GM18526 (cell line): ENCODE results near the gene MTCL3.

Experiments
- POLR2A ChIP-seq: IDR thresholded peaks from 3 replicates; pipeline ENCODE4 v1.6.1; 2011; ENCODE audit not compliant: insufficient read length; ENCODE audit errors: extremely low read depth

MTCL3 gene

DNA sequence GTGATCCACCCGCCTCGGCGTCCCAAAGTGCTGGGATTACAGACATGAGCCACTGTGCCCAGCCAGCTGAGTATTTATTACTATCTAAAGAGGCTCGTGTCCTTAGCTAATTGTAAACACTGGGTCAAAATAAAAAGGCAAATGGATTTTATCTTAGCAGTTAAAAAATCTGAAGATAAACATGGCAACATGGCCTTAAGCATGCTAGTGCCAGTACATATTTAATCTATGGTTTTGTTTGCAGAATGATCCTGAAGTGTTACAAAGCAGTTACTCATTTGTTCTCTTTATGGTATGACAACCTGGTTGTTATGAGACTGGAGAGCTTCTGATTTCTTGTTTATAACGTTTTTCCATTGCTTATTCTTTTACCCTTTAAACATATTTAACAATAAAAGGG, 56.1 kb downstream of the MTCL3 start:
- TF ChIP-seq POLR2A: no peak

DNA sequence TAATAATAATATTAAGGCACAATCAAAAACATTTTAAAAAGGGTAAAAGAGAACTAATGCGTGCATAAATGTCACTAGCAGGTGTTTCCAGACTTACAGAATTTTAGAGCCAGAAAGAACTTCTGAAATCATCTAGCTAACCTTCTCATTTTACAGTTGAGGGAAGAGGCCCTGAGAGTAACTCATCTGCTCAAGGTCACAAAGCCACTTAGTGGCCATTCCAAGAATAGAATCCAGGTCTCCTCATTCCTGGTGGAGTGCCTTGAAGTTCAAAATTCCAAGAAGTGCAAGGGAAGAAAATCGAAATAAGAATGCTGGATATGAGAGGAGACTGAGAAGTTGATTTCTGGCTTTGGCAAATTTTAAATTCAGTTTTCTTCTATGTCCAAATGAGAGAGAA, 56.8 kb downstream of the MTCL3 start:
- no peak for TF ChIP-seq POLR2A

DNA sequence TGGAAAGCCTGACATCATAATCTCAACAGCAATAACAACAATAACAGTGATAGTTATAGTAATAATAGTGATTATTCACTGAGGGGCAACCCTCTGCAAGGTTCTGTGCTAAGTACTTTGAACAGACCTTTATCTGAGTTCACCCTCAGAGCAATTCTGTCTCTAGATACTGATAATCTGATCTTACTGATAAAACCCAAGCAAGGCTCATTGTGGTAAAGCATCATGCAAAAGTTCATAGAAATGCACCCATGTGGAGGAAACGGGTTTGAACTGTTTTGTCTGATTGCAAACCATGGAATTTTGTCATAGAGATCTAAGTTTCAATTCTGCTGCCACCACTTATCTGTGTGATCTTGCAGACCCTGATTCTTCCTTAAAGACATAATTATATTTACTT, 58.7 kb downstream of the MTCL3 start:
- TF ChIP-seq POLR2A: no peak

DNA sequence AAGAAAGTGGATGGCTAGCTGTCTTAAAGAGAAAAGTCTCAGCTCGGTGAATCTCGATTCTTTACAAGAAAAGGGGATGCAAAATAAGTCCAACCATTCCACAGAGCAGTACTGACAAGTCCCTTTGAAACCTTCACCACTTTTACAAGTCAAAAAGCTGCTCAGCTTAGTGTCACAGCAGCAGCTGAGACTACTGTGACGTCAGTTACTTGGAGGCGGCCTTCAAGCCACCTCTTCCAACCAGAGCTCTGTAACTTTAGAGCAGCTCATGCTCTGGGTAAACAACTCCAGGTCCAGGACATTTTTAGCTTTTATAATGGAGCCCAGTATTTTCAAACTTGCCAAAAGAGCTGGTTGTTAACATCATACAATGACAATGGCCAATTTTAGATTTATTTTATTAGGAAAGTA, 59.9 kb downstream of the MTCL3 start, which contains the start of gene KIAA0408:
TSS of gene KIAA0408 (minus strand) at position 159 of the 411 bp plus-strand sequence. CDS start 5,408 bp downstream, outside the sequence.
- TF ChIP-seq POLR2A: no peak

DNA sequence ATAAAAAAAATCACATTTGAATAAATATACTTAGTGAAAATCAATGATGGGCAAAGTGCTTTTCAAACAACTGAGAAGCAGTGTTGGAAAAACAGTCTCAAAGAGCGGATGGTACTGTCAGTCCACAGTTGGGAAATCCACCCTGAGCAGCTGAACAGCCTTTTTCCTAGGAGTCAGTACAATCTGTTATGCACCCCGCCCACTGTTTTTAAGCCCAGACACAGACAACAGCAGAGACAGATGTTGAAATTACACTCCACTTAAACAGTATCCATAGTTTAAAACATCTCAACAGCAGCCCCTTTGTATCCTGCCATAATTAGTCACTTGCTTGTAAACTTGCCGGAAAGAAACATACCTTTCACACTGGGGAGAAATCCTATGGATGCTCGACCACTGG, 60.3 kb downstream of the MTCL3 start:
- no peak for TF ChIP-seq POLR2A

DNA sequence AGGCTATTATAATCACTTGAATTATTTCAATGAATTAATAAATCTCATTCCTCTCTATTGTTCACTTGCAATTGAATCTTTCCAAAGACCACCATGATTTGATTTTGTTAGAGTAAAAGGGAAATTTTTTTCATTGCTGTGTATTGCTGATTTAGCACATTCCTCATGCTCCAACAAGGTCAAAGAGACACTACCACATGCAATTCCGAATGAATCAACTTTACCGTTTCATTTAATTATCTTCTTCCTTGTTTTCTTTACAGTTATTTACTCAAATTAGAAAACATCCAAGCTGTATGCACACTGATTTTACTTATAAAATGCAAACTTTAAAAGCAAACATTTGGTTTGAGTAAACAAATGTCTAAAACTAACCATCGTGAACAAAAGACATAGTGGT, 60.9 kb downstream of the MTCL3 start:
- TF ChIP-seq POLR2A: no peak

DNA sequence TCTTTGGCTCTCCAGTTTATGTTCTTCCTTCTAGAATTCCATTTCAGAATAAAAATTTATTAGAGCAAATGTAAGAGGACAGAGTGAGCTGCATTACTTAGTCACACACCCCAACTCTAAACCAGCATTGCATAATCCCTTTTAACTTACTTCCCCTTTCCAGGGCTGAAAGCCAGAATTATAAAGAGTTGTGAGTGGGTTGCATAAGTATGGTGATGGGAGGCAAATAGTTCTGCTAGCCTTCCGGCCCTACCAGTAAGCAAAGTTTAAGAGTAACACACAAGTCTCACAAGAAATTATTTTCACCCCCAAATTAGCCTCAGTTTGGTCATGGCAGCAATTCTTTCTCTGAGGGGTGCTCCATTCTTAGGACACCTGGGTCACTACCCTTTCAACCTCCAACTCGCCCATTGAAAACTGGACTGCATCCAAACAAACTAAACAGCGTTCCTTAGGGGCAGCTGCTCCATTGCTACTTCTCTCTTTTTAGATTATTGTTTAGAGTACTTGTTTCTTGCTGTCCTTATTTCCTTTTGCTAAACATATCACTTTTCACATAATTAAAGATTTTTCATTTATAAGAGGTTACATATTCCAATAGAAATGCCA, 61.6 kb downstream of the MTCL3 start:
- no peak for TF ChIP-seq POLR2A

DNA sequence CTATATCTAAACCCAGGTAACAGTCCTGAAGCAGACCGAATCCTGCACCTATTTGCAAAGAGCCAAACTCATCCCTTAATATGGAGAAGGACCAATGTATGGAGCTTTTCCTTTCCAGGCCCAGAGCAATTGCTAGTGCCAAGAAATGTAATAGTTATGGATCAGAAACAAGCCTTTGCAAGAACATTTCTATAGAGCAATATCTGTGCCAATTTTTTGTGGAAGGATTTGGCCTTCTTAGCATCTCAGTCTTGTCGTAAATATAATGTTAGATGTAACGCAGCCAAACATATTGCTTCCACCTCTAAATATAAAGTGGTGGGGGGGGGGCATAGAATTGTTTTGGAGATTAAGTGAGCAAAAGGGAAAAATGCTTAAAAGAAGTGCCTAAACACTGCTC, 62.7 kb downstream of the MTCL3 start:
- TF ChIP-seq POLR2A: no peak

DNA sequence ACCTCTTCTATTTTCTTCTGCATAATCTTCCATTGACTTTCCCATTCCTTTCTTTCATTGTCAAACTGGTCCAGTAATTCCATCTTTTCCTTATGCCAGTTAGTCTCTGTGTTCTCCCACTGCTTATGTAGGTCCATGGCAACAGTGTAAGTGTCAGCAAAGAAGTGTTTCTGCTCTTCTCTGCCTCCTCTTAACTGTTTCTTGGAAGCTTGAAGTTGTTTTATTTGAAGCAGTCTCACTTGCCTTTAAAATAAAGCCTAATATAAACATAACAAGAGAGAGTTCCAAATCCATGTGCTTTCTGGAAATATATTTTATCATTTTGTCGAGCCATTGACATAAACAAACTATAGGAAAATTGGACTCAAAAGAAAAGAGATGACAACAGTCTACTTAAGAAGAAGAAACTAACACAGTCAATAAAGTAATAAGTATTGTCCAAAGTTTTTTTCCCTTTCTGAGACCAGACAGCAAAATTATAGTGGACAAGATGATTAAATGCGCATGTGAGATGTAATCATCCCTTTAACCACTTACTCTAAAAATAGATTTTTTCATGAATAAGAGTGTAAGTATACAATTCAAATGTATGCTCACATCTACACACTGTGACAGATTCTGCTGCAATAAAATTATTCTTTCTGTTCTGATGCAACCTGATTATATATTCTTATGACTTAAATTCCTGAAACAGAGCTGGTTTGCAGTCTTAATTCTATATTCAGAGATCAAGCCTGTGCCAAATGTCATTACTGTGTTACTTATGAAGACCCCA, 65.1 kb downstream of the MTCL3 start:
- no peak for TF ChIP-seq POLR2A

DNA sequence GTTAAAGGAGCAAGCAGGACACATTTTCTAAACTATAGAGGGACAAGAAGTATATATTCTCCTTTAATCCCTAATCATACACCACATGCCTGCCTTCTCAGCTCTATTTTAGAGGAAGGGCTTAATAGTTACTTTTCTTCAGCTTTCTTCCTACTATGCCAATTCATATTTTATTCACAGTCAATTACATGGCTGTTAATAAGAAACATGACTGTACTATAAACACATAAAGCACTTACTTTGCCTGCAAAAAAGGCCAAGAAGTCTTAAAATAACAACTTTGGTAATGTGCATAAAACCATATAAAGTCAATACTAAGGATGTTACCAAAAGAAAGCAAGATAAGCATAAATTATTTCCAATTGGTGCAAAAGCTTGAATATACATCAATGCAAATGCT, 66.3 kb downstream of the MTCL3 start:
- no peak for TF ChIP-seq POLR2A

DNA sequence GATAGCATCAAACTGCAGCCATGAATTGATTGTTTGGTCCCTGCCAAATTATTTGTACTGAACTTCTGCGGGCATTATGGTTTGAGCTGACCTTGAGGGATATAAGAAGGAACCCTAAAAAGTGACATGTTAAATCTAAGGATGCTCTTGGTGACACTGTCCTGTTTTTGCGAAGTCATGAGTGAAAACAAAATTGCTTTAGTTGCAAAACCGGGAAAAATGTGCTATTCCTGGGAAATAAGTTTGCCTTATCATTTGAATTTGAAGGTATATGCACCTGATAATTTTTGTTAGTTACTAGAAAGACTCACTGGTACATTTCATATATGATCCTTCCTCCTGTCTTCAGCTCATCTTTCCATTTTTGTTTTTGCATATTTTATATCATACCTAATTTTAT, 67.7 kb downstream of the MTCL3 start:
- TF ChIP-seq POLR2A: no peak

DNA sequence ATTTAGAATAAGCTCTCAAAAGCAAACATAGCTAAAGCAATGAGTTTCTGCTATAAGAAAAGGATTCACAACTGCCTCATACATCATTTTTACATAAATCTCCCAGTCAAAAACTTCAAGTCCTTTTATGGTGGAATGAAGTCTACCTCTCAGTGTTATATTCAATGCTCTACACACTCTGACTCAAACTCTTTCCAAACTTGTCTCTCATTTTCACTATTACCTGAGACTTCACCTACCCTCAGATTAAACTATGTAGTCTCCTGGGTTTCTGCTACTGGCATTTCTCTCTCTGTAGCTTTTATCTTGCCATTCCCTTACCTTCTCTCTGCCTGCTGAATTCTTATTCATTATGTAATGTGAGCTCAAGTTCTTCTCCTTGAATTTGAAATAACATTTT, 71.4 kb downstream of the MTCL3 start:
- no peak for TF ChIP-seq POLR2A

DNA sequence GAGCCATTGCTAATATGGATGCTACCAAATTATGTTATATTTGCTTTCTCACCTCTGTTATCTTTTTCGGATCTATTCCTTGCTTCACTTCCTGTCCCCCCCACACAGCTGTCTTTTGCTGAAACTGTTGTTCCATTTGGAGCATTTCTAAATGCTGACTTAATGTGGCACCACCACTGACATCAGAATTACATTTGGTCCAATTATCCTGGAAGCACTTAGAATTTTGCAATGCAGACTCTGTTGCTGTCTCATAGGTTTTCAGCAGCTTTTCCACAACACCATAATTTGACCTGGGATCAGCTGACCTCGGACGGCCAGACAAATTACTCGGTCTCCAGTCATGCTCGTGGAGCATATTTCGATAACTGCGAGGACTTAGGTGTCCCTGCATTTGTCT, 72.8 kb downstream of the MTCL3 start:
- no peak for TF ChIP-seq POLR2A

DNA sequence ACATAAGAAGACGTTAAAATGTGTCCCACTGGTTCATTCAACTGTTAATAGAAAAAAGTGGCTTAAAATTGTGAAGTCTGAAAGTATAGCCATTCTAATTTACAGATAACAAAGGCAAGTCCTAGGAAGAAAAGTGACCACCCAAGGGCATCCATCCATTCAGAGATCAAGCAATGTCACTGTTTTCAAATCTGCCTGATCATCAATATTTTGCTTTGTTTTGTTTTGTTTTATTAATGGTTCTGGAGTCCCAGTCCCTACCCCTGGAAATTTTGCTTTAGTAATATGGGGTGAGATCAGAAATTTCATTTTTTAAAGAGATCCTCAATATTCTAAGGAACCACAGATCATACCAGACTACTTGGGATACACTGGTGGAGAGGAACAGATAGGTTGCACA, 77.3 kb downstream of the MTCL3 start:
- TF ChIP-seq POLR2A: no peak

DNA sequence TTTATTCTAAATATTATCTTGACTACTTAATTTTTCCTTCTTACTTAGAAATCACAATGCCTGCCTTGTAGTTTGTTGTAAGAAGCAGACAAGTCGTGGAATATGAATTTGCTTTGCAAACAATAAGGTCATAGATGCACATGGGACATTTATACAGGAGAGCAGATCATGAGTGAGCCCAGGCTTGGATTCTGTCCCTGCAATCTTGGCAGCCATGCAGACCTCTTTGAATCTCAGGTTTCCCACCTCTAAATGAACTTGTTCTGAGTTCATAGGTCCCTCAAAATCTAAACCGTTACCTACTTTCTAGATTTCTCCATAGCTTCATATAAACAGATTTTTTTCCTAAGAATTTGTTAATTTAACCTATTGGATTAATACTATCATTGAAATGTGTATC, 79.4 kb downstream of the MTCL3 start:
- no peak for TF ChIP-seq POLR2A

DNA sequence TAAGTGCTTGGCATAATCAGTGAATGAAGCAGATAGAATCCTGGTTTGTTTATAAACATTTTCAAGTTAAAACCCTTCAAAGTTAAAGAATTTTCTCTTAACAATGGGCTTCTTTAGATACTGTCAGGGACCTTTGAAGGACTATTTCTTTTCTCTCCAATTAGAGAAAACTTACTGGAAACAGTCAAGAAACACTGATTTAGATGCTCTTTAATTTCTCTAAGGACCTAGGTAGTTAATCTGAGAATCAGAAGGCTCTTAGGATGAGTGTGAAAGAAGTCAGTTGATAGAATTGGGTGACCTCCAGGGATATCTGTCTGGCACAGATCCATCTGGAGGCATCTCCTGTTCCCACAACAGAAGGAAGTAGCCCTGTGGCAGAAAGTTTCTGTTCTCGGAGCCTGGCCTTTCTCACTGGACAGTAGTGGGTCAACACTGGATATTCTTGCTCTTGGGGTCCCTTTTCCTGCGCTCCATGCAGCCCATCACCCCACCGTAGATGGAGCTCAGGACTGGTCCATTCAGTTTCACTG, 82.5 kb downstream of the MTCL3 start:
- no peak for TF ChIP-seq POLR2A
